Liver (tissue), 9 donors: ENCODE results near the gene PNN. TPM values are rescaled to one million over a fixed set of nuclear protein-coding genes. Genes with fewer than 3 reads are reported as not detected.

ENCODE experiments used
- DNase-seq: peaks from one replicate; pipeline ENCODE4 v3.0.0-alpha.2; 2017; ENCODE audit warnings: low spot score
- H3K27ac ChIP-seq, 2 donors: one replicate each; pipeline ENCODE4 v1.7.0; 2013; ENCODE audit warnings: inconsistent platforms in 2 of 2, low read length in 2 of 2, control low read depth in 1 of 2, low read depth in 1 of 2, mild to moderate bottlenecking in 1 of 2
- H3K27me3 ChIP-seq, 4 donors: one replicate each; pipeline versions ENCODE4 v1.6.1 to v1.7.0; 2013; ENCODE audit warnings: low read length in 3 of 4, inconsistent platforms in 1 of 4, mild to moderate bottlenecking in 1 of 4, moderate library complexity in 1 of 4; ENCODE audit not compliant: control insufficient read depth in 4 of 4, insufficient read depth in 4 of 4
- H3K36me3 ChIP-seq, 4 donors: one replicate each; pipeline versions ENCODE4 v1.6.1 to v1.7.0; 2013; ENCODE audit warnings: low read length in 3 of 4, mild to moderate bottlenecking in 3 of 4, low read depth in 1 of 4, moderate library complexity in 1 of 4; ENCODE audit not compliant: control insufficient read depth in 4 of 4, insufficient read depth in 3 of 4
- H3K4me1 ChIP-seq, 4 donors: one replicate each; pipeline versions ENCODE4 v1.6.1 to v1.7.0; 2013; ENCODE audit warnings: low read length in 3 of 4, mild to moderate bottlenecking in 3 of 4, moderate library complexity in 1 of 4; ENCODE audit not compliant: control insufficient read depth in 4 of 4, insufficient read depth in 4 of 4
- H3K4me3 ChIP-seq, 3 donors: one replicate each; pipeline versions ENCODE4 v1.6.1 to v1.7.0; 2013; ENCODE audit warnings: low read length in 3 of 3, control low read depth in 1 of 3, low read depth in 1 of 3, mild to moderate bottlenecking in 1 of 3
- H3K9ac ChIP-seq, 2 donors: one replicate each; pipeline ENCODE4 v1.7.0; 2013; ENCODE audit warnings: low read length in 2 of 2, mild to moderate bottlenecking in 2 of 2, moderate library complexity in 2 of 2, control low read depth in 1 of 2, low read depth in 1 of 2
- H3K9me3 ChIP-seq, 4 donors: one replicate each; pipeline versions ENCODE4 v1.6.1 to v1.7.0; 2013; ENCODE audit warnings: low read length in 3 of 4; ENCODE audit not compliant: control insufficient read depth in 4 of 4
- EGR1 ChIP-seq, 2 donors: IDR thresholded peaks; 2 replicates each; pipeline ENCODE4 v1.6.1; 2016 to 2018; ENCODE audit warnings: antibody characterized with exemption in 2 of 2, low read depth in 2 of 2
- FOXA1 ChIP-seq: IDR thresholded peaks from 2 replicates; pipeline ENCODE4 v1.6.1; 2016; ENCODE audit warnings: antibody characterized with exemption
- FOXA2 ChIP-seq: IDR thresholded peaks from 2 replicates; pipeline ENCODE4 v1.6.1; 2016; ENCODE audit warnings: antibody characterized with exemption
- GABPA ChIP-seq, 2 donors: IDR thresholded peaks in 1 of 2; conservative IDR thresholded peaks in 1 of 2; 2 replicates each; pipeline ENCODE4 v1.6.1; 2016; ENCODE audit warnings: antibody characterized with exemption in 2 of 2, mild to moderate bottlenecking in 1 of 2, moderate library complexity in 1 of 2
- HNF4A ChIP-seq, 2 donors: conservative IDR thresholded peaks; 2 replicates each; pipeline ENCODE4 v1.6.1; 2016; ENCODE audit warnings: antibody characterized with exemption in 2 of 2, mild to moderate bottlenecking in 2 of 2
- HNF4G ChIP-seq: IDR thresholded peaks from 2 replicates; pipeline ENCODE4 v1.6.1; 2016; ENCODE audit warnings: antibody characterized with exemption
- JUND ChIP-seq, 2 donors: IDR thresholded peaks; 2 replicates each; pipeline ENCODE4 v1.6.1; 2016; ENCODE audit warnings: antibody characterized with exemption in 2 of 2
- NR2F2 ChIP-seq: IDR thresholded peaks from 2 replicates; pipeline ENCODE4 v1.6.1; 2016; ENCODE audit warnings: antibody characterized with exemption
- RAD21 ChIP-seq, 2 donors: IDR thresholded peaks; 2 replicates each; pipeline ENCODE4 v1.6.1; 2016; ENCODE audit warnings: antibody characterized with exemption in 2 of 2, mild to moderate bottlenecking in 2 of 2
- RXRA ChIP-seq, 2 donors: IDR thresholded peaks; 2 replicates each; pipeline ENCODE4 v1.6.1; 2017 to 2018; ENCODE audit warnings: antibody characterized with exemption in 2 of 2, mild to moderate bottlenecking in 1 of 2
- SP1 ChIP-seq: IDR thresholded peaks from 2 replicates; pipeline ENCODE4 v1.6.1; 2018; ENCODE audit warnings: antibody characterized with exemption, mild to moderate bottlenecking
- TAF1 ChIP-seq: conservative IDR thresholded peaks from 2 replicates; pipeline ENCODE4 v1.6.1; 2016; ENCODE audit warnings: antibody characterized with exemption, mild to moderate bottlenecking
- YY1 ChIP-seq: IDR thresholded peaks from 2 replicates; pipeline ENCODE4 v1.6.1; 2016; ENCODE audit warnings: antibody characterized with exemption, mild to moderate bottlenecking
- WGBS: extraction: QIAGEN DNeasy Blood & Tissue Kit; methylation state at CpG from one replicate; pipeline ENCODE4 v1.1.7; 2013; 5-methylcytosine and 5-hydroxymethylcytosine counted together
- polyA plus RNA-seq, 2 donors: library from polyadenylated mRNA; stranded (reverse) in 1 of 2; unstranded in 1 of 2; fragments of 200-250 nt in 1 of 2; fragments of >200 nt in 1 of 2; fragmentation: Nextera tagmentation in 1 of 2; extraction: Ambion mirVana in 1 of 2; gene quantifications; one replicate each; pipeline versions ENCODE4 v1.2.1 to v1.2.3, GENCODE V29; 2013 to 2015
- total RNA-seq, 2 donors: library from RNA; depleted of rRNA; stranded (reverse); fragments of >200 nt; gene quantifications; one replicate each; pipeline ENCODE4 v1.2.3, GENCODE V29; 2014
- TF ChIP-seq, protein P1 (sequence below): IDR thresholded peaks from 2 replicates; pipeline ENCODE4 v1.6.1; 2016; ENCODE audit warnings: antibody characterized with exemption
- TF ChIP-seq, protein P2 (sequence below): IDR thresholded peaks from 2 replicates; pipeline ENCODE4 v1.6.1; 2016; ENCODE audit warnings: antibody characterized with exemption
- TF ChIP-seq, protein P3 (sequence below): IDR thresholded peaks from 2 replicates; pipeline ENCODE4 v1.6.1; 2016; ENCODE audit warnings: antibody characterized with exemption, mild to moderate bottlenecking
- TF ChIP-seq, protein P4 (sequence below): IDR thresholded peaks from 2 replicates; pipeline ENCODE4 v1.6.1; 2016; ENCODE audit warnings: antibody characterized with exemption
- TF ChIP-seq, protein P5 (sequence below): fragments of 150-350 bp; IDR thresholded peaks from 2 replicates; pipeline ENCODE4 v1.5.1; 2017; ENCODE audit warnings: improper control_type of control experiment, low read depth, low read length; ENCODE audit not compliant: missing input control
- donor health status: healthy.
- donor health status: healthy.
- donor health status: healthy.
- donor health status: healthy.
- donor health status: healthy.

PNN gene
- total and polyA plus RNA-seq, 4 donors, result 11.3 to 56.7 (median 23.8) TPM

DNA sequence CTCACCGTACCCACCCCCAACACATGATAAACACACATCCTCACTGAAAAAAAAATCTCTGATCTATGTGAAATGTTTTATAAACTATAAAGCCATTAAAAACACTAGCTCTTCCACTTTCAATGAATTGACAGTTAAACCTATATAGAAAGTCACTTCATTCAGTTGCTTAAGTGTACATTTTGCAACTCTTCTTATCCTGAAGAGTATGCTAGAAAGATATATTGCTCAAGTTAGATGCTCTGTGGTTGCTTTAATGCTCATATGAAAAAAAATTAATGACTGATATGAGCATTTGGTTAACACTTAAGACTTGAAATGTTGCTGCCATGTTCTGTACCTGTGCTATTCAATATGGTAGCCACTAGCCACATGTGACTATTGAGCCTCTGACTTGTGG, 37.6 kb downstream of the PNN start:
- Histone ChIP-seq H3K36me3 (no peaks in the 10 kb centered on the region), H3K4me1 (no peaks in the 10 kb centered on the region), H3K27ac (no peak overlapping the region), H3K9ac (no peak overlapping the region), H3K27me3 (no peaks in the 10 kb centered on the region), H3K9me3 (no peaks in the 10 kb centered on the region), H3K4me3 (no peak overlapping the region)
- WGBS, result 50% methylated on average over 1 of the region's 1 CpG
- no peak for DNase-seq
- TF ChIP-seq EGR1 (IDR thresholded peaks at IDR 0.05; ENCODE audit: low read depth in 2 of 2) (no peak), FOXA1 (no peak), JUND (IDR thresholded peaks at IDR 0.05) (no peak), GABPA (IDR thresholded peaks at IDR 0.05 in 1 of 2, conservative IDR thresholded peaks at IDR 0.05 in 1 of 2) (no peak), TAF1 (no peak), YY1 (no peak), NR2F2 (no peak), SP1 (no peak), RXRA (IDR thresholded peaks at IDR 0.05) (no peak), FOXA2 (no peak), HNF4G (no peak), RAD21 (IDR thresholded peaks at IDR 0.05) (no peak), HNF4A (conservative IDR thresholded peaks at IDR 0.05) (no peak)
- TF ChIP-seq, protein P1, sequence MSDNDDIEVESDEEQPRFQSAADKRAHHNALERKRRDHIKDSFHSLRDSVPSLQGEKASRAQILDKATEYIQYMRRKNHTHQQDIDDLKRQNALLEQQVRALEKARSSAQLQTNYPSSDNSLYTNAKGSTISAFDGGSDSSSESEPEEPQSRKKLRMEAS, result no peak
- TF ChIP-seq, protein P2, sequence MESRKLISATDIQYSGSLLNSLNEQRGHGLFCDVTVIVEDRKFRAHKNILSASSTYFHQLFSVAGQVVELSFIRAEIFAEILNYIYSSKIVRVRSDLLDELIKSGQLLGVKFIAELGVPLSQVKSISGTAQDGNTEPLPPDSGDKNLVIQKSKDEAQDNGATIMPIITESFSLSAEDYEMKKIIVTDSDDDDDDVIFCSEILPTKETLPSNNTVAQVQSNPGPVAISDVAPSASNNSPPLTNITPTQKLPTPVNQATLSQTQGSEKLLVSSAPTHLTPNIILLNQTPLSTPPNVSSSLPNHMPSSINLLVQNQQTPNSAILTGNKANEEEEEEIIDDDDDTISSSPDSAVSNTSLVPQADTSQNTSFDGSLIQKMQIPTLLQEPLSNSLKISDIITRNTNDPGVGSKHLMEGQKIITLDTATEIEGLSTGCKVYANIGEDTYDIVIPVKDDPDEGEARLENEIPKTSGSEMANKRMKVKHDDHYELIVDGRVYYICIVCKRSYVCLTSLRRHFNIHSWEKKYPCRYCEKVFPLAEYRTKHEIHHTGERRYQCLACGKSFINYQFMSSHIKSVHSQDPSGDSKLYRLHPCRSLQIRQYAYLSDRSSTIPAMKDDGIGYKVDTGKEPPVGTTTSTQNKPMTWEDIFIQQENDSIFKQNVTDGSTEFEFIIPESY, result no peak
- TF ChIP-seq, protein P3, sequence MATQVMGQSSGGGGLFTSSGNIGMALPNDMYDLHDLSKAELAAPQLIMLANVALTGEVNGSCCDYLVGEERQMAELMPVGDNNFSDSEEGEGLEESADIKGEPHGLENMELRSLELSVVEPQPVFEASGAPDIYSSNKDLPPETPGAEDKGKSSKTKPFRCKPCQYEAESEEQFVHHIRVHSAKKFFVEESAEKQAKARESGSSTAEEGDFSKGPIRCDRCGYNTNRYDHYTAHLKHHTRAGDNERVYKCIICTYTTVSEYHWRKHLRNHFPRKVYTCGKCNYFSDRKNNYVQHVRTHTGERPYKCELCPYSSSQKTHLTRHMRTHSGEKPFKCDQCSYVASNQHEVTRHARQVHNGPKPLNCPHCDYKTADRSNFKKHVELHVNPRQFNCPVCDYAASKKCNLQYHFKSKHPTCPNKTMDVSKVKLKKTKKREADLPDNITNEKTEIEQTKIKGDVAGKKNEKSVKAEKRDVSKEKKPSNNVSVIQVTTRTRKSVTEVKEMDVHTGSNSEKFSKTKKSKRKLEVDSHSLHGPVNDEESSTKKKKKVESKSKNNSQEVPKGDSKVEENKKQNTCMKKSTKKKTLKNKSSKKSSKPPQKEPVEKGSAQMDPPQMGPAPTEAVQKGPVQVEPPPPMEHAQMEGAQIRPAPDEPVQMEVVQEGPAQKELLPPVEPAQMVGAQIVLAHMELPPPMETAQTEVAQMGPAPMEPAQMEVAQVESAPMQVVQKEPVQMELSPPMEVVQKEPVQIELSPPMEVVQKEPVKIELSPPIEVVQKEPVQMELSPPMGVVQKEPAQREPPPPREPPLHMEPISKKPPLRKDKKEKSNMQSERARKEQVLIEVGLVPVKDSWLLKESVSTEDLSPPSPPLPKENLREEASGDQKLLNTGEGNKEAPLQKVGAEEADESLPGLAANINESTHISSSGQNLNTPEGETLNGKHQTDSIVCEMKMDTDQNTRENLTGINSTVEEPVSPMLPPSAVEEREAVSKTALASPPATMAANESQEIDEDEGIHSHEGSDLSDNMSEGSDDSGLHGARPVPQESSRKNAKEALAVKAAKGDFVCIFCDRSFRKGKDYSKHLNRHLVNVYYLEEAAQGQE, result no peak
- TF ChIP-seq, protein P4, sequence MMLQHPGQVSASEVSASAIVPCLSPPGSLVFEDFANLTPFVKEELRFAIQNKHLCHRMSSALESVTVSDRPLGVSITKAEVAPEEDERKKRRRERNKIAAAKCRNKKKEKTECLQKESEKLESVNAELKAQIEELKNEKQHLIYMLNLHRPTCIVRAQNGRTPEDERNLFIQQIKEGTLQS, result no peak
- TF ChIP-seq, protein P5, sequence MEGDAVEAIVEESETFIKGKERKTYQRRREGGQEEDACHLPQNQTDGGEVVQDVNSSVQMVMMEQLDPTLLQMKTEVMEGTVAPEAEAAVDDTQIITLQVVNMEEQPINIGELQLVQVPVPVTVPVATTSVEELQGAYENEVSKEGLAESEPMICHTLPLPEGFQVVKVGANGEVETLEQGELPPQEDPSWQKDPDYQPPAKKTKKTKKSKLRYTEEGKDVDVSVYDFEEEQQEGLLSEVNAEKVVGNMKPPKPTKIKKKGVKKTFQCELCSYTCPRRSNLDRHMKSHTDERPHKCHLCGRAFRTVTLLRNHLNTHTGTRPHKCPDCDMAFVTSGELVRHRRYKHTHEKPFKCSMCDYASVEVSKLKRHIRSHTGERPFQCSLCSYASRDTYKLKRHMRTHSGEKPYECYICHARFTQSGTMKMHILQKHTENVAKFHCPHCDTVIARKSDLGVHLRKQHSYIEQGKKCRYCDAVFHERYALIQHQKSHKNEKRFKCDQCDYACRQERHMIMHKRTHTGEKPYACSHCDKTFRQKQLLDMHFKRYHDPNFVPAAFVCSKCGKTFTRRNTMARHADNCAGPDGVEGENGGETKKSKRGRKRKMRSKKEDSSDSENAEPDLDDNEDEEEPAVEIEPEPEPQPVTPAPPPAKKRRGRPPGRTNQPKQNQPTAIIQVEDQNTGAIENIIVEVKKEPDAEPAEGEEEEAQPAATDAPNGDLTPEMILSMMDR, result no peak
